ENCODE measurements around the gene JPH4.

GRCh38 chr14:23604148-23604547 lies 25.6 kb upstream of the JPH4 start:
- TF ChIP-seq CTCF (IDR thresholded peaks at IDR 0.05; ENCODE audit: low read depth, low read length, poor library complexity, severe bottlenecking), result no peak
- TF ChIP-seq EZH2phosphoT487 (IDR thresholded peaks at IDR 0.05; ENCODE audit: borderline replicate concordance, low read length), result no peak
